Psoas muscle (tissue), 8 donors: Measurements from ENCODE around the gene NACA. TPM values are rescaled to one million over a fixed set of nuclear protein-coding genes. Genes with fewer than 3 reads are reported as not detected.

ENCODE experiments used
- ATAC-seq, 4 donors: fragments of 200-7000 bp; cut with Tn5 transposase; one replicate each; pipeline ENCODE4 v1.9.1; 2020; ENCODE audit warnings: moderate library complexity in 3 of 4, mild to moderate bottlenecking in 2 of 4
- DNase-seq, 2 donors: peaks; one replicate each; pipeline ENCODE4 v3.0.0-alpha.2; 2020
- H3K27ac ChIP-seq: fragments of 200-600 bp; one replicate; pipeline ENCODE4 v1.8.0; 2022
- H3K27me3 ChIP-seq, 3 donors: fragments of 200-600 bp in 1 of 3; one replicate each; pipeline versions ENCODE4 v1.6.1 to v1.8.0; 2013 to 2022; ENCODE audit warnings: low read length in 2 of 3, mild to moderate bottlenecking in 2 of 3, moderate library complexity in 1 of 3; ENCODE audit not compliant: insufficient read depth in 3 of 3
- H3K36me3 ChIP-seq, 2 donors: fragments of 200-600 bp in 1 of 2; one replicate each; pipeline versions ENCODE4 v1.6.1 to v1.8.0; 2013 to 2022; ENCODE audit warnings: low read depth in 1 of 2, mild to moderate bottlenecking in 1 of 2, moderate library complexity in 1 of 2; ENCODE audit not compliant: insufficient read depth in 1 of 2
- H3K4me1 ChIP-seq: fragments of 200-600 bp; one replicate; pipeline ENCODE4 v1.8.0; 2022
- H3K4me3 ChIP-seq: fragments of 200-600 bp; one replicate; pipeline ENCODE4 v1.8.0; 2022; ENCODE audit warnings: mild to moderate bottlenecking
- H3K9me3 ChIP-seq: fragments of 200-600 bp; one replicate; pipeline ENCODE4 v1.8.0; 2022
- CTCF ChIP-seq: fragments of 200-600 bp; IDR thresholded peaks from one replicate; pipeline ENCODE4 v1.8.0; 2022; ENCODE audit warnings: antibody characterized with exemption
- WGBS, 3 donors: extraction: QIAGEN DNeasy Blood & Tissue Kit; methylation state at CpG; one replicate each; pipeline versions ENCODE4 v1.1.6 to v1.1.7; 2013; 5-methylcytosine and 5-hydroxymethylcytosine counted together
- intact Hi-C, 2 donors: fragments of 100-400 bp; cut with DNase I; formaldehyde crosslinking; loops; one replicate each; pipeline versions ENCODE4 v1.11.0 to v1.14.2; 2022
- long read RNA-seq, 2 donors: library from polyadenylated mRNA; unstranded; transcript quantifications; one replicate each; pipeline ENCODE4 v2.0.0, GENCODE V29; 2021
- polyA plus RNA-seq, 3 donors: library from polyadenylated mRNA; stranded (reverse); fragments of 200-250 nt; gene quantifications; one replicate each; pipeline ENCODE4 v1.2.3, GENCODE V29; 2013
- total RNA-seq, 4 donors: library from RNA; stranded (reverse); fragmentation: NEBNext Ultra II Directional in 2 of 4; extraction: Animal tissue kit (Norgen Biotek cat#: 25700) in 2 of 4; gene quantifications; one replicate each; pipeline versions ENCODE4 v1.2.1 to v1.2.4, GENCODE V29; 2021 to 2023
- donor health status: healthy with polysubstance abuse.
- donor health status: DM: no; HTN: no; CAD: no; lungs with moderate emphysema.
- donor health status: Bipolar disorder and iron deficiency.
- donor health status: healthy.
- donor health status: DM: yes; HTN: yes; CAD: no.
- donor health status: DM: no; HTN: no; CAD: no.
- donor health status: DM: no; HTN: no; CAD: no.
- donor health status: DM: yes; HTN: yes; CAD: no.

NACA gene
- total RNA-seq (100 to 1,000 TPM; 434 to 719 (median 530) TPM), polyA plus RNA-seq (1,000 to 10,000 TPM in 1 of 3 donors, 100 to 1,000 TPM in 2; 483 to 1,147 (median 489) TPM)
- long read RNA-seq, donor 1, transcript NACA-201 (8 exons, 2,690 nt) = major isoform, 48 of 105 reads
- long read RNA-seq, donor 1, transcript NACA-202 (8 exons, 1,059 nt) = minor isoform, 6 of 105 reads
- long read RNA-seq, donor 1, partial matches to known transcripts = 50 of 105 reads
- long read RNA-seq, donor 1, other reads (novel, unspliced or antisense) = 1 of 105 reads
- long read RNA-seq, donor 2, transcript NACA-201 (8 exons, 2,690 nt) = major isoform, 55 of 305 reads
- long read RNA-seq, donor 2, transcript NACA-202 (8 exons, 1,059 nt) = minor isoform, 5 of 305 reads
- long read RNA-seq, donor 2, partial matches to known transcripts = 232 of 305 reads
- long read RNA-seq, donor 2, other reads (novel, unspliced or antisense) = 11 of 305 reads

- 0 to 1% (median 1%) methylated on average over 46 of the region's 46 CpGs for WGBS, 3 donors
- intact Hi-C loops = loop anchor here (2.0 to 5.0 kb wide), 3 partner anchors 36 to 88 kb away; partner anchors contain the start of gene PTGES3 (in 2 of the 2)
- no peak for TF ChIP-seq CTCF
- ATAC-seq = peak; percentile 90 to 93 (median 90)
- DNase-seq = peak; percentile 99
- Histone ChIP-seq H3K27me3 (no peaks in the 10 kb centered on the region), H3K4me1 (peaks cover 35% of the 10 kb centered on the region), H3K36me3 (peaks cover 2 to 31% of the 10 kb centered on the region in 2 donors), H3K9me3 (no peaks in the 10 kb centered on the region), H3K27ac (peak within 1 kb of the TSS; percentile 93), H3K4me3 (peak within 1 kb of the TSS; percentile 86)
These were observed at the start of gene NACA for GRCh38 chr12:56724972-56725722. TSS of gene NACA (minus strand) at chr12:56725299. CDS start at chr12:56724521, 778 bp downstream.

- H3K9me3 ChIP-seq = no peaks in the 10 kb centered on the region
- H3K27me3 ChIP-seq = no peaks in the 10 kb centered on the region
- H3K27ac ChIP-seq = no peak overlapping the region
- H3K4me1 ChIP-seq = no peaks in the 10 kb centered on the region
- H3K4me3 ChIP-seq = no peak overlapping the region
- intact Hi-C loops = no loop called here
- 90 to 97% (median 91%) methylated on average over 2 of the region's 2 CpGs for WGBS, 3 donors
- DNase-seq = no peak
- TF ChIP-seq CTCF = no peak
- ATAC-seq = no peak
- H3K36me3 ChIP-seq = no peaks in the 10 kb centered on the region
These were observed 48.0 kb upstream of the NACA start for GRCh38 chr12:56773113-56773512.

- Histone ChIP-seq H3K9me3 (no peaks in the 10 kb centered on the region), H3K4me1 (no peaks in the 10 kb centered on the region), H3K36me3 (no peaks in the 10 kb centered on the region), H3K27me3 (no peaks in the 10 kb centered on the region), H3K27ac (no peak overlapping the region), H3K4me3 (no peak overlapping the region)
- intact Hi-C loops = no loop called here
- no peak for TF ChIP-seq CTCF
- ATAC-seq = no peak
- no peak for DNase-seq
- WGBS, 3 donors = 93 to 95% (median 94%) methylated on average over 5 of the region's 5 CpGs
These were observed 47.5 kb upstream of the NACA start for GRCh38 chr12:56772625-56773024.

- Histone ChIP-seq H3K36me3 (no peaks in the 10 kb centered on the region), H3K4me1 (no peaks in the 10 kb centered on the region), H3K27me3 (no peaks in the 10 kb centered on the region), H3K27ac (no peak overlapping the region), H3K9me3 (no peaks in the 10 kb centered on the region), H3K4me3 (no peak overlapping the region)
- no peak for TF ChIP-seq CTCF
- DNase-seq = no peak
- 81 to 84% (median 83%) methylated on average over 3 of the region's 3 CpGs for WGBS, 3 donors
- intact Hi-C loops = no loop called here
- no peak for ATAC-seq
These were observed 44.8 kb upstream of the NACA start for GRCh38 chr12:56769868-56770267.
